Lung (tissue), 12 donors: ENCODE results near the gene SPIN2A. TPM values are rescaled to one million over a fixed set of nuclear protein-coding genes. Genes with fewer than 3 reads are reported as not detected.
"Not testable (repeated sequence)": the region's sequence is repeated elsewhere in the genome, so short reads cannot be mapped to it uniquely, and the experiment has no call there.

Source experiments
- ATAC-seq: fragments of 200-7000 bp; cut with Tn5 transposase; one replicate; pipeline ENCODE4 v1.9.1; 2020; ENCODE audit warnings: moderate number of reproducible peaks; ENCODE audit not compliant: insufficient read depth, low FRiP score
- DNase-seq, 3 donors: peaks; one replicate each; pipeline ENCODE4 v3.0.0-alpha.2; 2013 to 2017
- H3K27ac ChIP-seq, 2 donors: one replicate each; pipeline ENCODE4 v1.5.1; 2013; ENCODE audit warnings: mild to moderate bottlenecking in 2 of 2, moderate library complexity in 2 of 2, control low read depth in 1 of 2, inconsistent platforms in 1 of 2, low read depth in 1 of 2, low read length in 1 of 2
- H3K27me3 ChIP-seq, 3 donors: one replicate each; pipeline ENCODE4 v1.5.1; 2013; ENCODE audit warnings: low read length in 2 of 3; ENCODE audit not compliant: control insufficient read depth in 3 of 3, insufficient read depth in 3 of 3
- H3K36me3 ChIP-seq, 4 donors: one replicate each; pipeline ENCODE4 v1.5.1; 2013; ENCODE audit warnings: low read length in 4 of 4, mild to moderate bottlenecking in 1 of 4, moderate library complexity in 1 of 4; ENCODE audit not compliant: control insufficient read depth in 4 of 4, insufficient read depth in 4 of 4
- H3K4me1 ChIP-seq, 5 donors: one replicate each; pipeline ENCODE4 v1.5.1; 2013; ENCODE audit warnings: low read length in 5 of 5, mild to moderate bottlenecking in 2 of 5, moderate library complexity in 1 of 5; ENCODE audit not compliant: control insufficient read depth in 5 of 5, insufficient read depth in 5 of 5
- H3K4me3 ChIP-seq: one replicate; pipeline ENCODE4 v1.5.1; 2013; ENCODE audit warnings: mild to moderate bottlenecking, control low read depth, moderate library complexity
- H3K9ac ChIP-seq, 2 donors: one replicate each; pipeline ENCODE4 v1.5.1; 2013; ENCODE audit warnings: low read length in 2 of 2, control low read depth in 1 of 2; ENCODE audit not compliant: insufficient read depth in 1 of 2
- H3K9me3 ChIP-seq, 4 donors: one replicate each; pipeline ENCODE4 v1.5.1; 2013; ENCODE audit warnings: low read length in 3 of 4, mild to moderate bottlenecking in 1 of 4, moderate library complexity in 1 of 4; ENCODE audit not compliant: control insufficient read depth in 4 of 4, insufficient read depth in 3 of 4
- CTCF ChIP-seq: IDR thresholded peaks from 2 replicates; pipeline ENCODE4 v1.5.1; 2012; ENCODE audit warnings: mild to moderate bottlenecking; ENCODE audit errors: control extremely low read depth, extremely low read depth
- WGBS, 2 donors: extraction: QIAGEN DNeasy Blood & Tissue Kit; methylation state at CpG; one replicate each; pipeline ENCODE4 v1.1.7; 2013; 5-methylcytosine and 5-hydroxymethylcytosine counted together
- polyA plus RNA-seq, 2 donors: library from polyadenylated mRNA; stranded (reverse); fragments of 200-250 nt; gene quantifications; one replicate each; pipeline ENCODE4 v1.2.1, GENCODE V29; 2013
- total RNA-seq, 2 donors: library from RNA; depleted of rRNA in 1 of 2; stranded (reverse); fragments of >200 nt in 1 of 2; gene quantifications; one replicate each; pipeline ENCODE4 v1.2.1, GENCODE V29; 2014 to 2021
- donor health status: control.
- donor health status: control.
- donor health status: Bipolar disorder and iron deficiency.
- donor health status: healthy.
- donor health status: DM: yes; HTN: yes; CAD: no.

Gene SPIN2A
- total and polyA plus RNA-seq, 4 donors: 0.25 to 0.80 (median 0.70) TPM

GRCh38 chrX:57137501-57137900, 304 bp upstream of the SPIN2A start:
- TF ChIP-seq CTCF: no peak
- peaks cover 0 to 3% (median 0%) of the 10 kb centered on the region in 3 donors for H3K27me3 ChIP-seq

GRCh38 chrX:57136589-57136988, 608 bp downstream of the SPIN2A start:
- H3K4me1 ChIP-seq, H3K36me3 ChIP-seq, H3K4me3 ChIP-seq, H3K27me3 ChIP-seq, ATAC-seq, H3K27ac ChIP-seq, H3K9ac ChIP-seq, H3K9me3 ChIP-seq: not testable (repeated sequence)
- DNase-seq: peak; percentile 7 to 20 (median 13)
- 77% methylated on average over 1 of the region's 3 CpGs; no CpG with 5 or more reads in 1 of the 2 donors for WGBS, 2 donors

More at GRCh38 chrX:57137501-57137900, 304 bp upstream of the SPIN2A start:
- Histone ChIP-seq H3K4me3 (no peak overlapping the region), H3K27ac (no peak overlapping the region), H3K9ac (no peak overlapping the region), H3K9me3 (peaks cover 0 to 3% (median 0%) of the 10 kb centered on the region in 4 donors), H3K36me3 (no peaks in the 10 kb centered on the region), H3K4me1 (no peaks in the 10 kb centered on the region)
- 61 to 71% methylated on average over 1 of the region's 1 CpG for WGBS, 2 donors
- ATAC-seq (no peak), DNase-seq (peak; percentile 33 to 79 (median 77))

- Histone ChIP-seq H3K4me3 (no peak overlapping the region), H3K27ac (no peak overlapping the region), H3K9ac (no peak overlapping the region), H3K27me3 (peaks cover 0 to 3% (median 0%) of the 10 kb centered on the region in 3 donors), H3K4me1 (no peaks in the 10 kb centered on the region), H3K9me3 (peaks cover 0 to 3% (median 0%) of the 10 kb centered on the region in 4 donors), H3K36me3 (no peaks in the 10 kb centered on the region)
- TF ChIP-seq CTCF: no peak
- DNase-seq (peak in 2 of 3 donors; percentile 3 to 13), ATAC-seq (no peak)
- 90 to 91% methylated on average over 3 of the region's 3 CpGs for WGBS, 2 donors
Measured at GRCh38 chrX:57135287-57135686, 1.9 kb downstream of the SPIN2A start.

GRCh38 chrX:57134702-57135101, 2.5 kb downstream of the SPIN2A start:
- no peak for DNase-seq
- Histone ChIP-seq H3K36me3 (no peaks in the 10 kb centered on the region), H3K9ac (no peak overlapping the region), H3K27me3 (peaks cover 0 to 3% (median 0%) of the 10 kb centered on the region in 3 donors), H3K4me1 (no peaks in the 10 kb centered on the region), H3K4me3 (no peak overlapping the region), H3K9me3 (peaks cover 0 to 3% (median 0%) of the 10 kb centered on the region in 4 donors), H3K27ac (no peak overlapping the region)
- no peak for TF ChIP-seq CTCF
- WGBS, 2 donors: 87 to 88% methylated on average over 3 of the region's 3 CpGs
- no peak for ATAC-seq
